Measurements from ENCODE around the gene TRIM24. TPM values are rescaled to one million over a fixed set of nuclear protein-coding genes. Genes with fewer than 3 reads are reported as not detected.

TRIM24 gene
- polyA plus RNA-seq, 1 donor (not counting 4 experiments of a cell fraction or from before 2014, with no cell fraction given), result 7.9 TPM

DNA sequence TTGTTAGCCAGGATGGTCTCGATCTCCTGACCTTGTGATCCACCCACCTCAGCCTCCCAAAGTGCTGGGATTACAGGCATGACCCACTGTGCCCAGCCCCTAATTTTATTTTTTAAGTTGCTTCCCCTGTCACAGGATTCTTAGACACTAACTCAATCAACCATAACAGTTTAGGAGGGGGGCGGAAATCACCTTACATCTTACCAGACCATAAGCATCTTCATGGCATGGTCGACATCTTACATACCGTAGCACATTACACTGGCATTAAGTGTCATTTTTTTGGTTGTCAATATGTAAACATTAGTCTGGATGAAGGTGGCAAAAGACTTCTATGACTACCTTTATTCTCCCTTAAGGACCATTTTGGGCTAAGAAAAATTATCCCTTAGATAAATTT lies 95.6 kb downstream of the TRIM24 start:
- Histone ChIP-seq H3K4me1 (ENCODE audit: control insufficient read depth, extremely low read depth, insufficient read depth, low read length) (no peaks in the 10 kb centered on the region), H3K9me1 (ENCODE audit: control insufficient read depth, extremely low read depth, insufficient read depth, low read length) (no peaks in the 10 kb centered on the region), H3K4me3 (ENCODE audit: control insufficient read depth in 2 of 3, extremely low read depth in 1 of 3, insufficient read depth in 2 of 3, low read depth in 1 of 3, low read length in 3 of 3) (no peak overlapping the region), H2AFZ (ENCODE audit: control insufficient read depth, low read length) (no peak overlapping the region), H3K9me3 (ENCODE audit: control insufficient read depth, low read depth, low read length) (peaks cover 5% of the 10 kb centered on the region), H3K27ac (ENCODE audit: control insufficient read depth, insufficient read depth, low read length) (no peak overlapping the region), H3K36me3 (ENCODE audit: control insufficient read depth in 2 of 2, extremely low read depth in 1 of 2, insufficient read depth in 2 of 2, low read length in 2 of 2) (peaks cover 8 to 9% of the 10 kb centered on the region in 2 experiments), H3K4me2 (ENCODE audit: control insufficient read depth, extremely low read depth, insufficient read depth, low read depth, low read length) (no peak overlapping the region), H3K79me2 (ENCODE audit: control insufficient read depth, insufficient read depth, low read length) (no peaks in the 10 kb centered on the region), H3K9ac (ENCODE audit: control insufficient read depth, extremely low read depth, insufficient read depth, low read length) (no peak overlapping the region), H3K27me3 (ENCODE audit: control insufficient read depth, extremely low read depth, insufficient read depth, low read length) (no peaks in the 10 kb centered on the region), H4K20me1 (ENCODE audit: control insufficient read depth, extremely low read depth, insufficient read depth, low read length) (no peaks in the 10 kb centered on the region)
- FAIRE-seq (no peak), DNase-seq (ENCODE audit: low read depth, low spot score) (no peak)
- TF ChIP-seq, protein P1, sequence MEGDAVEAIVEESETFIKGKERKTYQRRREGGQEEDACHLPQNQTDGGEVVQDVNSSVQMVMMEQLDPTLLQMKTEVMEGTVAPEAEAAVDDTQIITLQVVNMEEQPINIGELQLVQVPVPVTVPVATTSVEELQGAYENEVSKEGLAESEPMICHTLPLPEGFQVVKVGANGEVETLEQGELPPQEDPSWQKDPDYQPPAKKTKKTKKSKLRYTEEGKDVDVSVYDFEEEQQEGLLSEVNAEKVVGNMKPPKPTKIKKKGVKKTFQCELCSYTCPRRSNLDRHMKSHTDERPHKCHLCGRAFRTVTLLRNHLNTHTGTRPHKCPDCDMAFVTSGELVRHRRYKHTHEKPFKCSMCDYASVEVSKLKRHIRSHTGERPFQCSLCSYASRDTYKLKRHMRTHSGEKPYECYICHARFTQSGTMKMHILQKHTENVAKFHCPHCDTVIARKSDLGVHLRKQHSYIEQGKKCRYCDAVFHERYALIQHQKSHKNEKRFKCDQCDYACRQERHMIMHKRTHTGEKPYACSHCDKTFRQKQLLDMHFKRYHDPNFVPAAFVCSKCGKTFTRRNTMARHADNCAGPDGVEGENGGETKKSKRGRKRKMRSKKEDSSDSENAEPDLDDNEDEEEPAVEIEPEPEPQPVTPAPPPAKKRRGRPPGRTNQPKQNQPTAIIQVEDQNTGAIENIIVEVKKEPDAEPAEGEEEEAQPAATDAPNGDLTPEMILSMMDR (optimal IDR thresholded peaks at IDR 0.05 in 1 of 3, IDR thresholded peaks at IDR 0.05 in 1 of 3, conservative IDR thresholded peaks at IDR 0.05 in 1 of 3; ENCODE audit: extremely low read depth in 1 of 3, insufficient read depth in 2 of 3, low read length in 3 of 3), result no peak
- no peak for TF ChIP-seq EZH2 (IDR thresholded peaks at IDR 0.05; ENCODE audit: low read length)
- dilution Hi-C loops (cut with MboI; ENCODE audit: extremely low pct_ligation_motif_present, low sequenced_read_pairs), result no loop called here

DNA sequence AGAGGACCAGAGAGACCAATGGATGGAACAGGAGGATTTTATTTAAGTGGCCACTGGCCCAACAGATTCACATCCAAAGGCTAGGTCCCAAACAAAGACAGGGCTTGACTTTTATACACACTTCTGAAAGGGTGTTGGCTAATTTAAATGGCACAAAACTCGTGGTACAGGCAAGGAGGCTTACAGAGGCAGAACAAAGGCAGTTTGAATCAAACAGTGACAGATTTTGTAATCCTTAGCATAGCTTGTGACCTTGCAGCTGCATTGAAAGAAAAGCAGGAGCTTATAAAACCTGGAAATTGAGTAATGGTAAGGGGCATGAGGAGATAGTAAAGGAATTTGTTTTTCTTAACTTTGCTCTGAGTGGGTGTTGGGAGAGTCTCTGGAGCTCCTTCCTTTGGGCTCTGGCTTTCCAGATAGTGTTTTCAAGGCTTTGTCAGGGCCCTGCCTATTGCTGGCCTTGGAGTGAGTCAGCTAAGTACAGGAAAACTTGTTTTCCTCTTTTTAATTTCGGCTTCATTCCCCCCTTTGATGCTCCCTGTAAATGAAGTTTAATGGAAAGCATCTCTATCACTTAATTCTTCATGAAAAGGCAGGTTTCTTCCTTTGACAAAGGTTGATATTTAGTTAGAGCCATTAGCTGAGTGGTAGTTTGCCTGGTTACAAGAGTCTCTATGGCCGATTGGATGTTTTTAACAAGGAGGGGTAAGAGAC lies 96.9 kb downstream of the TRIM24 start:
- TF ChIP-seq, protein P1 (optimal IDR thresholded peaks at IDR 0.05 in 1 of 3, IDR thresholded peaks at IDR 0.05 in 1 of 3, conservative IDR thresholded peaks at IDR 0.05 in 1 of 3; ENCODE audit: extremely low read depth in 1 of 3, insufficient read depth in 2 of 3, low read length in 3 of 3), result no peak
- TF ChIP-seq EZH2 (IDR thresholded peaks at IDR 0.05; ENCODE audit: low read length), result no peak
- no peak overlapping the region for H3K4me2 ChIP-seq (ENCODE audit: control insufficient read depth, extremely low read depth, insufficient read depth, low read depth, low read length)
- FAIRE-seq (no peak), DNase-seq (ENCODE audit: low read depth, low spot score) (no peak)
- no peaks in the 10 kb centered on the region for H3K4me1 ChIP-seq (ENCODE audit: control insufficient read depth, extremely low read depth, insufficient read depth, low read length)
- no peaks in the 10 kb centered on the region for H3K9me1 ChIP-seq (ENCODE audit: control insufficient read depth, extremely low read depth, insufficient read depth, low read length)
- H3K9ac ChIP-seq (ENCODE audit: control insufficient read depth, extremely low read depth, insufficient read depth, low read length), result no peak overlapping the region
- no peak overlapping the region for H3K4me3 ChIP-seq (ENCODE audit: control insufficient read depth in 2 of 3, extremely low read depth in 1 of 3, insufficient read depth in 2 of 3, low read depth in 1 of 3, low read length in 3 of 3)
- dilution Hi-C loops (cut with MboI; ENCODE audit: extremely low pct_ligation_motif_present, low sequenced_read_pairs), result no loop called here
- H3K79me2 ChIP-seq (ENCODE audit: control insufficient read depth, insufficient read depth, low read length), result no peaks in the 10 kb centered on the region
- no peaks in the 10 kb centered on the region for H4K20me1 ChIP-seq (ENCODE audit: control insufficient read depth, extremely low read depth, insufficient read depth, low read length)
- no peak overlapping the region for H3K27ac ChIP-seq (ENCODE audit: control insufficient read depth, insufficient read depth, low read length)
- H3K36me3 ChIP-seq (ENCODE audit: control insufficient read depth in 2 of 2, extremely low read depth in 1 of 2, insufficient read depth in 2 of 2, low read length in 2 of 2), result peaks cover 8 to 9% of the 10 kb centered on the region in 2 experiments
- H3K27me3 ChIP-seq (ENCODE audit: control insufficient read depth, extremely low read depth, insufficient read depth, low read length), result no peaks in the 10 kb centered on the region
- no peak overlapping the region for H2AFZ ChIP-seq (ENCODE audit: control insufficient read depth, low read length)
- peaks cover 5% of the 10 kb centered on the region for H3K9me3 ChIP-seq (ENCODE audit: control insufficient read depth, low read depth, low read length)
